T-cell (primary cell): Measurements from ENCODE around the gene PDGFRA. TPM values are rescaled to one million over a fixed set of nuclear protein-coding genes. Genes with fewer than 3 reads are reported as not detected.

ENCODE experiments used
- ATAC-seq, 4 experiments: fragments of 200-7000 bp in 3 of 4; fragments of 150-1000 bp in 1 of 4; cut with Tn5 transposase; replicated peaks in 1 of 4; 1 replicate in 3 of 4; 2 replicates in 1 of 4; pipeline ENCODE4 v1.10.0; 2021; ENCODE audit warnings: moderate library complexity in 3 of 4, mild to moderate bottlenecking in 2 of 4, moderate number of reproducible peaks in 1 of 4
- CTCF ChIA-PET, 2 donors: fragments of 300-600 bp; sonication (Branson Sonifier 250); formaldehyde crosslinking; loops; one replicate each; lab custom pipeline; 2022; ENCODE audit warnings: antibody characterized with exemption in 2 of 2; lab: Charles Lee
- POLR2A ChIA-PET, 2 donors: fragments of 300-600 bp; sonication (Branson Sonifier 250); formaldehyde crosslinking; loops; one replicate each; lab custom pipeline; 2022; ENCODE audit warnings: antibody characterized with exemption in 2 of 2; lab: Charles Lee
- DNase-seq, 35 experiments: peaks; one replicate each; pipeline versions ENCODE4 v3.0.0 to v3.0.0-alpha.2; 2013 to 2023
- H3K27ac ChIP-seq: one replicate; pipeline ENCODE4 v1.5.1; 2013; ENCODE audit warnings: low read length
- H3K27me3 ChIP-seq, 2 experiments: replicated peaks in 1 of 2; 1 replicate in 1 of 2; 2 replicates in 1 of 2; pipeline versions ENCODE4 v1.6.1 to v1.7.0; 2013; ENCODE audit warnings: low read length in 1 of 2, mixed read lengths in 1 of 2; ENCODE audit not compliant: control insufficient read depth in 2 of 2, insufficient read depth in 2 of 2; ENCODE audit errors: extremely low read depth in 1 of 2
- H3K36me3 ChIP-seq, 2 donors: 1 replicate in 1 of 2; 2 replicates in 1 of 2; pipeline versions ENCODE4 v1.6.1 to v1.7.0; 2013; ENCODE audit warnings: low read length in 1 of 2; ENCODE audit not compliant: control insufficient read depth in 2 of 2, insufficient read depth in 1 of 2; ENCODE audit errors: extremely low read depth in 1 of 2
- H3K4me1 ChIP-seq, 2 experiments: 1 replicate in 1 of 2; 2 replicates in 1 of 2; pipeline versions ENCODE4 v1.6.1 to v1.7.0; 2013; ENCODE audit warnings: low read length in 2 of 2, mixed read lengths in 1 of 2; ENCODE audit not compliant: insufficient read depth in 2 of 2, control insufficient read depth in 1 of 2; ENCODE audit errors: extremely low read depth in 1 of 2
- H3K4me3 ChIP-seq, 2 donors: 1 replicate in 1 of 2; 2 replicates in 1 of 2; pipeline versions ENCODE4 v1.5.1 to v1.7.0; 2013; ENCODE audit warnings: mild to moderate bottlenecking in 2 of 2, low read length in 1 of 2, moderate library complexity in 1 of 2; ENCODE audit not compliant: control insufficient read depth in 1 of 2; ENCODE audit errors: extremely low read depth in 1 of 2
- H3K9me3 ChIP-seq: 2 replicates; pipeline ENCODE4 v1.7.0; 2013
- H3K27ac Mint-ChIP-seq, 2 donors: one replicate each; pipeline ENCODE4 v1.8.0; 2020 to 2021; ENCODE audit warnings: mild to moderate bottlenecking in 2 of 2, mixed read lengths in 2 of 2
- H3K27me3 Mint-ChIP-seq, 2 donors: one replicate each; pipeline ENCODE4 v1.8.0; 2021 to 2022; ENCODE audit warnings: mixed read lengths in 2 of 2
- H3K36me3 Mint-ChIP-seq: one replicate; pipeline ENCODE4 v1.8.0; 2021; ENCODE audit warnings: mixed read lengths
- H3K4me1 Mint-ChIP-seq, 3 donors: one replicate each; pipeline ENCODE4 v1.8.0; 2020 to 2022; ENCODE audit warnings: mixed read lengths in 3 of 3, mild to moderate bottlenecking in 1 of 3
- H3K4me3 Mint-ChIP-seq, 3 donors: one replicate each; pipeline ENCODE4 v1.8.0; 2020 to 2022; ENCODE audit warnings: mild to moderate bottlenecking in 3 of 3, mixed read lengths in 3 of 3, moderate library complexity in 3 of 3
- H3K9me3 Mint-ChIP-seq, 3 donors: one replicate each; pipeline ENCODE4 v1.8.0; 2020 to 2022; ENCODE audit warnings: mixed read lengths in 3 of 3
- WGBS: methylation state at CpG from one replicate; pipeline ENCODE4 v1.1.5; 2013; ENCODE audit warnings: missing lambda C conversion rate; ENCODE audit not compliant: insufficient coverage; 5-methylcytosine and 5-hydroxymethylcytosine counted together
- total RNA-seq, 35 experiments: library from RNA in 6 of 35; stranded (reverse) in 6 of 35; fragments of 120-200 nt in 1 of 35; gene quantifications; one replicate each; pipeline versions ENCODE4 v1.2.1 to v1.2.4 and lab custom pipeline; 2013 to 2026

The PDGFRA gene
- total RNA-seq, 5 donors from 2014 or later (not counting 1 experiment from before 2014, with no cell fraction given) = 0.29 to 0.39 (median 0.32) TPM; not detected in 2

DNA sequence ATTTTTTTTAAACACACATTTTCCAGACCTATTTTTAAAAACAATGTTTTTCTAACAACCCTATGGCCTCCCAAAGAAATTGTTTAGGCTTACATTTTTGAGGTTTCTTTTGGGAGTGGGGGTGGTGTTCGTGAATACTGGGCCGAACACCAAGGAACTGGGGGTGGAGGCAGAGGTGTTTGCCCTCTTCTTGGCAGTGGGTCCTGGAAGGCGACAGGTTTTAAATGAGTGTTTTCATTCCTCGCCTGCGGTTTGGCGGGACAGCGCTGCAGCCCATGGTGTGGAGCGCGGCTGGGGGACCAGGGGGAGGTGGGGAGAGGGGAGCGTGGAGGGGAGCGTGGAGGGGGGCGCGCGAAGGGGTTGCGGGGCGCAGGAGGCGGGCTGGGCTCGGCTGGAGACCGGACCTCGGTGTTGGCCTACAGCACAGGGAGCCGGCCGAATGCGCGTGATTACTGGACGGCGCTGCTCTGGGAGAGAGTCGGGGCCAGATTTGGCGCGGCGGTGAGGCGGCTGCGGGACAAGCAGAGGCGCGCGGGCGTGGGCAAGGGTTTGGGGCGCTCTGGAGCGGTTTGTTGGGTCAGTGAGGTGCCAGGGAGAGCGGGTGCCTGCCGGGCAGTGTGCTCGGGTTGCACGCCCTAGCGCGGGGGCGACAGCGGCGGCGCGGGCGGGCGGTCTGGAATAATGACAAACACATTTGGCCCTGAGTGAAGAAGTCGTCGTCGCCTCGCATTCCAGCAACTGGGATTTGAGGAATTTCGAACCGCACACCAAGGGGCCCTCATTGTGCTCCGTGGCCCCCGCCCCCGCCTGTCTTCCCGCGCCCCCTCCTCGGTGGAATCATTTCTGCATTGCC, 764 bp downstream of the PDGFRA start:
- Histone ChIP-seq H3K27me3 (peaks cover 26 to 95% of the 10 kb centered on the region in 2 experiments), H3K27ac (no peak overlapping the region), H3K4me3 (no peak overlapping the region), H3K4me1 (peaks cover 26 to 68% of the 10 kb centered on the region in 2 experiments), H3K9me3 (no peaks in the 10 kb centered on the region), H3K36me3 (no peaks in the 10 kb centered on the region)
- no peak for DNase-seq
- Mint-ChIP-seq H3K27ac (no peak overlapping the region), H3K27me3 (peaks cover 50 to 80% of the 10 kb centered on the region in 2 donors), H3K4me3 (peak overlapping the region in 1 of 3 donors; percentile 80), H3K36me3 (no peaks in the 10 kb centered on the region), H3K4me1 (peaks cover 55 to 61% (median 57%) of the 10 kb centered on the region in 3 donors), H3K9me3 (no peaks in the 10 kb centered on the region)
- CTCF ChIA-PET = interaction anchor here in 1 of 2 donors (0.6 kb wide), 1 partner anchor 11 kb away, joined by 7 read pairs; no protein-coding TSS in a partner anchor
- no peak for ATAC-seq
- POLR2A ChIA-PET = no interaction called here
- 7% methylated on average over 60 of the region's 63 CpGs for WGBS

DNA sequence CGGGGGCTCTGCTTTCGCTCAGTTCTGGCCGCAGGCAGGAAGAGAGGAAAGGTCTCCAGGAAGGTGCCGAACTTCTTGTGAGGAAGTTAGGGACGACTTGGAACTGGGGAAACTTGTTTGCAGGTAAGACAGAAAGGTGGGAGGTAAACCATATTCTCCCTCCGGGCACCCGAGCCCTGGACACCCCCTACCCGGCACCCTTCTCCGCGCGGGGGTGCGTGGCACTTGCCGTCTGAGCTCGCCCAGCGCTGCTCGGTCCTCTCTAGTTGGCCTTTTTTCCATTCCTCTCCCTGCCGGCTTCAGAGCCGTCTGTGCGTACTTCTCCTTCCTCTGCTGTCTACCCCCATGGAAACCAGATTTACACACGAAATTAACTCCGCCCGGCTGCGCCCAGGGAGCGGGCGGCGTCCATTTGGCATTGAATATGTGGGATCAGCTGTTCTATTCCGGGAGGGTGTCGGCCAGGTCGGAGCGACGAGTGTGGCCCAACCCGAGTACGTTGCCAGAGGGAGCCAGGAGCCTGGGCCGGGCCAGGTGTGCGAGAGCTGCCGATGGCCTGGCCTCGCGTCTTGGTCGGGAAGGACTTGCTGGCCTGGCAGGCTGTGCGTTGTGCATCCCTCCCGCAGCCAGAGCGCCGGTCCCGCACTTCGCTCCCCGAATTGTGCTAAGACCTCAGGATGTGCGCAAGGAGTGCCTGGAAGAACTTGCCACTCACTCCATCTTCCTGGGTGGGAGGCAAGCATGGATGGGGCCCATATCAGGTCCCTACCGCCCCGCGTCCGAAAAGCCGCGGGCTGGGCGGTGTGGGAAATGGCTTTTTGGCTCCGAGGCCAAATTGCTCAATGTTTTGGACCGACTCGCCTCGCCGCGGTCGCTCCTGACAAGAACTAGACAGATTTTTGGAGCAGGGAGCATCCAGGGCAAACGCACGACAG, 1.7 kb downstream of the PDGFRA start:
- Histone ChIP-seq H3K4me3 (no peak overlapping the region), H3K27me3 (peaks cover 19 to 86% of the 10 kb centered on the region in 2 experiments), H3K36me3 (no peaks in the 10 kb centered on the region), H3K9me3 (no peaks in the 10 kb centered on the region), H3K27ac (no peak overlapping the region), H3K4me1 (peaks cover 26 to 65% of the 10 kb centered on the region in 2 experiments)
- Mint-ChIP-seq H3K4me1 (peaks cover 50 to 56% (median 52%) of the 10 kb centered on the region in 3 donors), H3K9me3 (no peaks in the 10 kb centered on the region), H3K27me3 (peaks cover 50 to 80% of the 10 kb centered on the region in 2 donors), H3K27ac (no peak overlapping the region), H3K4me3 (peak overlapping the region in 1 of 3 donors; percentile 20), H3K36me3 (no peaks in the 10 kb centered on the region)
- no peak for DNase-seq
- ChIA-PET POLR2A (no interaction called here), CTCF (no interaction called here)
- ATAC-seq = no peak
- 8% methylated on average over 63 of the region's 63 CpGs for WGBS

DNA sequence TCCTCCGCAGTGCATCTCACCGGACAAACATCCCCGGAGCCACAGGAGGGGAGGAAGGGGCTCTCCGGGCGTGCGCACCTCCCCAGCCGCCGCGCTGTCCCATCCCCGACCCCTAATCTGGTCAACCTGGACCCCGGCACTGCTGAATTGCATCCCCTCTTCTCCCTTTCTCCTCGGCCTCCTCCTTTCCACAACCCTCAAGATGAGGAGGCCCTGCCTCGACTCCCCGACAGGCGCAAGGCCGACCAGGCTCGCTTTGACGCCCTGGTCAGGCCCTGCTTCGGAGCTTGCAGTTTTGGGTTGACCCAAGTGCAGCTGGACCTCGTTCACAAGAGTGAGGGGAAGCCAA, 2.3 kb downstream of the PDGFRA start:
- Histone ChIP-seq H3K4me3 (no peak overlapping the region), H3K27me3 (peaks cover 17 to 80% of the 10 kb centered on the region in 2 experiments), H3K27ac (no peak overlapping the region), H3K4me1 (peaks cover 20 to 59% of the 10 kb centered on the region in 2 experiments), H3K9me3 (no peaks in the 10 kb centered on the region), H3K36me3 (no peaks in the 10 kb centered on the region)
- ATAC-seq = no peak
- POLR2A ChIA-PET = no interaction called here
- peak overlapping the region in 1 of 3 donors; percentile 82 for H3K4me3 Mint-ChIP-seq
- WGBS = 11% methylated on average over 16 of the region's 20 CpGs
- peaks cover 44 to 49% (median 45%) of the 10 kb centered on the region in 3 donors for H3K4me1 Mint-ChIP-seq
- peaks cover 54 to 78% of the 10 kb centered on the region in 2 donors for H3K27me3 Mint-ChIP-seq
- H3K27ac Mint-ChIP-seq = no peak overlapping the region
- CTCF ChIA-PET = interaction anchor here in 1 of 2 donors (3.7 to 4.0 kb wide), 2 partner anchors 301 to 1035 kb away, joined by 24 to 86 read pairs; no protein-coding TSS in a partner anchor
- H3K9me3 Mint-ChIP-seq = no peaks in the 10 kb centered on the region
- no peaks in the 10 kb centered on the region for H3K36me3 Mint-ChIP-seq
- DNase-seq = no peak

DNA sequence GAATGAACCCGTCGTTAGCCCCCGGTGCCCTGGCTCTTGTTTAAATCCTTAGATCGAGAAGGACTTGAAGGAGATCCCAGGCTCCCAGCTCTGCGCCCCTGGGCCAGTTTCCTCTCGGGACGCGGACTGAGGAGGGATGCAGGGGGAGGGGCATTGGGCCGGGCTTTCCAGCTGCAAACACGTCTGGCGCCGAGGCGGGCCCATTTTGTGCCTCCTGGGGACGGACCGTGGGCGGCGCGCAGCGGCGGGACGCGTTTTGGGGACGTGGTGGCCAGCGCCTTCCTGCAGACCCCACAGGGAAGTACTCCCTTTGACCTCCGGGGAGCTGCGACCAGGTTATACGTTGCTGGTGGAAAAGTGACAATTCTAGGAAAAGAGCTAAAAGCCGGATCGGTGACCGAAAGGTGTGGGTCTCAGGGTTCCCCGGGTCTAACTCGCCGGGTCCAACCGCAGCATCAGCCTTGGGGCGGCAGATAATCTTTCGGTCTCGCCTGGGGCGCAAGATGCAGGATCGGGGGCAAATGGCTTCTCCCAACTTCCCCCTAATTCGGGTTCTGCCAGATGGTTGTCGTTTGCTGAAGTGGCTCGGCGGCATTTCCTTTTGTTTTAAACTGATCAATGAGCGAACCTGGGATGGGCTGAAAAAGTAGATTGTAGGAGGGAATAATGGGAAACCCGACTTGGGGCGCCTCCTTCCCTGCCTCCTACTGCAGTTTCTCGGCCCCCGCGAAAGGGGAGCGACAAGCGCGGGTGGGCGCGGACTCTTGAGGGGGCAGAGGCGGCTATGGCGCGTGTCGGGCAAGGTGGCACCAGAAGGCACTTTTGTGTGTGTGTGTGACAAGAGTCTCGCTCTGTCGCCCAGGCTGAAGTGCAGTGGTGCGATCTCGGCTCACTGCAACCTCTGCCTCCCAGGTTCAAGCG, 2.9 kb downstream of the PDGFRA start:
- Mint-ChIP-seq H3K36me3 (no peaks in the 10 kb centered on the region), H3K4me1 (peaks cover 38 to 43% (median 41%) of the 10 kb centered on the region in 3 donors), H3K27ac (no peak overlapping the region), H3K27me3 (peaks cover 51 to 73% of the 10 kb centered on the region in 2 donors), H3K4me3 (peak overlapping the region; percentile 13 to 82 (median 78)), H3K9me3 (no peaks in the 10 kb centered on the region)
- no peak for DNase-seq
- H3K4me1 ChIP-seq = peaks cover 15 to 53% of the 10 kb centered on the region in 2 experiments
- no peak overlapping the region for H3K27ac ChIP-seq
- no peak for ATAC-seq
- peak overlapping the region in 1 of 2 donors; percentile 51 for H3K4me3 ChIP-seq
- CTCF ChIA-PET = interaction anchor here (0.7 to 4.0 kb wide), 8 partner anchors 12 to 1520 kb away, joined by 3 to 86 read pairs (median 16); no protein-coding TSS in a partner anchor
- H3K27me3 ChIP-seq = peaks cover 14 to 76% of the 10 kb centered on the region in 2 experiments
- H3K36me3 ChIP-seq = no peaks in the 10 kb centered on the region
- POLR2A ChIA-PET = no interaction called here
- no peaks in the 10 kb centered on the region for H3K9me3 ChIP-seq
- WGBS = 8% methylated on average over 45 of the region's 63 CpGs

DNA sequence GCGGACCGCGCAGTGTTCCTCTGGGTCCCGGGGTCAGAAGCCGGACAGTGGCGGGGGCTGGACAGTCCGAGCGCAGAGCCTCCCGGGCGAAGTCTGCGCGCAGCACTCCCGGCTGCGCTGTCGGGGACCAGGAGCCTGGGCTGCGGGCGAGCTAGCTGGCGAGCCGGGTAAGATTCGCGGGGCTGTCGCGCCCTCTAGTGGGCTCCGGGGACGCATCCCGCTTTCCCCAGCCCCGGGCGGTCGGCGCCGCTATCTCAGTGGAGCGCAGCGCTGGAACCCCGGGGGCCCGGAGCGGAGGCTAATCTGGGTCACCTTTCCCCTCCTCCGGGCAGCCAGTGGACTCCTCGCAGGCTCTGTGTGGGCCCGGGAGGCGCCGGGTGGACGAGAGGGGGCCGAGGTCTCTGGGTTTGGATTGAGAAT, 4.2 kb downstream of the PDGFRA start:
- WGBS = 1% methylated on average over 43 of the region's 43 CpGs
- peaks cover 25 to 30% (median 30%) of the 10 kb centered on the region in 3 donors for H3K4me1 Mint-ChIP-seq
- ATAC-seq = peak; percentile 73 to 87 (median 76)
- H3K4me1 ChIP-seq = peaks cover 6 to 40% of the 10 kb centered on the region in 2 experiments
- no peaks in the 10 kb centered on the region for H3K36me3 ChIP-seq
- H3K27ac ChIP-seq = no peak overlapping the region
- H3K4me3 Mint-ChIP-seq = peak overlapping the region; percentile 76 to 82 (median 78)
- H3K27me3 Mint-ChIP-seq = peaks cover 45 to 61% of the 10 kb centered on the region in 2 donors
- DNase-seq = peak; percentile 19 to 79 (median 57)
- ChIA-PET POLR2A (no interaction called here), CTCF (interaction anchor here (0.5 to 4.0 kb wide), 25 partner anchors 9 to 1893 kb away, joined by 3 to 86 read pairs (median 4); no protein-coding TSS in a partner anchor)
- H3K27ac Mint-ChIP-seq = no peak overlapping the region
- no peaks in the 10 kb centered on the region for H3K9me3 Mint-ChIP-seq
- H3K27me3 ChIP-seq = peaks cover 12 to 65% of the 10 kb centered on the region in 2 experiments
- no peaks in the 10 kb centered on the region for H3K9me3 ChIP-seq
- H3K4me3 ChIP-seq = peak overlapping the region; percentile 32 to 67
- H3K36me3 Mint-ChIP-seq = no peaks in the 10 kb centered on the region
